ENCODE measurements around the gene CPS1.

Gene CPS1

GRCh38 chr2:210616074-210616473, 59.7 kb downstream of the CPS1 start:
- no peak overlapping the region for H3K4me3 Mint-ChIP-seq
- H3K36me3 Mint-ChIP-seq (ENCODE audit: low read depth), result no peaks in the 10 kb centered on the region
- no peaks in the 10 kb centered on the region for H3K4me1 Mint-ChIP-seq (ENCODE audit: low read depth)
- peaks cover 4% of the 10 kb centered on the region for H3K9me3 Mint-ChIP-seq
- no peaks in the 10 kb centered on the region for H3K27me3 Mint-ChIP-seq
- no peak overlapping the region for H3K27ac Mint-ChIP-seq

GRCh38 chr2:210617318-210617717, 60.9 kb downstream of the CPS1 start:
- Mint-ChIP-seq H3K9me3 (peaks cover 4% of the 10 kb centered on the region), H3K27ac (no peak overlapping the region), H3K4me3 (no peak overlapping the region), H3K27me3 (no peaks in the 10 kb centered on the region), H3K36me3 (ENCODE audit: low read depth) (no peaks in the 10 kb centered on the region), H3K4me1 (ENCODE audit: low read depth) (no peaks in the 10 kb centered on the region)

- Mint-ChIP-seq H3K9me3 (peaks cover 4% of the 10 kb centered on the region), H3K4me3 (no peak overlapping the region), H3K4me1 (ENCODE audit: low read depth) (no peaks in the 10 kb centered on the region), H3K27me3 (no peaks in the 10 kb centered on the region), H3K27ac (no peak overlapping the region), H3K36me3 (ENCODE audit: low read depth) (no peaks in the 10 kb centered on the region)
Observed at GRCh38 chr2:210617732-210618330, 61.4 kb downstream of the CPS1 start.

- Mint-ChIP-seq H3K36me3 (ENCODE audit: low read depth) (no peaks in the 10 kb centered on the region), H3K27ac (no peak overlapping the region), H3K4me3 (no peak overlapping the region), H3K27me3 (no peaks in the 10 kb centered on the region), H3K4me1 (ENCODE audit: low read depth) (no peaks in the 10 kb centered on the region), H3K9me3 (no peaks in the 10 kb centered on the region)
Observed at GRCh38 chr2:210620456-210620855, 64.1 kb downstream of the CPS1 start.

- H3K9me3 Mint-ChIP-seq, result no peaks in the 10 kb centered on the region
- H3K4me1 Mint-ChIP-seq (ENCODE audit: low read depth), result no peaks in the 10 kb centered on the region
- H3K4me3 Mint-ChIP-seq, result no peak overlapping the region
- no peak overlapping the region for H3K27ac Mint-ChIP-seq
- no peaks in the 10 kb centered on the region for H3K36me3 Mint-ChIP-seq (ENCODE audit: low read depth)
- no peaks in the 10 kb centered on the region for H3K27me3 Mint-ChIP-seq
Observed at GRCh38 chr2:210623506-210623905, 67.1 kb downstream of the CPS1 start.

GRCh38 chr2:210626849-210627248, 70.5 kb downstream of the CPS1 start:
- H3K36me3 Mint-ChIP-seq (ENCODE audit: low read depth), result no peaks in the 10 kb centered on the region
- no peaks in the 10 kb centered on the region for H3K4me1 Mint-ChIP-seq (ENCODE audit: low read depth)
- H3K27ac Mint-ChIP-seq, result no peak overlapping the region
- peaks cover 4% of the 10 kb centered on the region for H3K27me3 Mint-ChIP-seq
- H3K4me3 Mint-ChIP-seq, result no peak overlapping the region
- no peaks in the 10 kb centered on the region for H3K9me3 Mint-ChIP-seq

GRCh38 chr2:210630873-210631560, 74.6 kb downstream of the CPS1 start:
- peaks cover 4% of the 10 kb centered on the region for H3K27me3 Mint-ChIP-seq
- H3K4me3 Mint-ChIP-seq, result no peak overlapping the region
- no peak overlapping the region for H3K27ac Mint-ChIP-seq
- H3K9me3 Mint-ChIP-seq, result no peaks in the 10 kb centered on the region
- H3K4me1 Mint-ChIP-seq (ENCODE audit: low read depth), result no peaks in the 10 kb centered on the region
- no peaks in the 10 kb centered on the region for H3K36me3 Mint-ChIP-seq (ENCODE audit: low read depth)

- Mint-ChIP-seq H3K27me3 (peaks cover 4% of the 10 kb centered on the region), H3K9me3 (no peaks in the 10 kb centered on the region), H3K4me3 (no peak overlapping the region), H3K27ac (no peak overlapping the region), H3K36me3 (ENCODE audit: low read depth) (no peaks in the 10 kb centered on the region), H3K4me1 (ENCODE audit: low read depth) (no peaks in the 10 kb centered on the region)
Observed at GRCh38 chr2:210633699-210634098, 77.3 kb downstream of the CPS1 start.

- Mint-ChIP-seq H3K36me3 (ENCODE audit: low read depth) (no peaks in the 10 kb centered on the region), H3K27me3 (peaks cover 4% of the 10 kb centered on the region), H3K4me1 (ENCODE audit: low read depth) (no peaks in the 10 kb centered on the region), H3K27ac (no peak overlapping the region), H3K9me3 (no peaks in the 10 kb centered on the region), H3K4me3 (no peak overlapping the region)
Observed at GRCh38 chr2:210635257-210635656, 78.9 kb downstream of the CPS1 start.

GRCh38 chr2:210642333-210642732, 85.9 kb downstream of the CPS1 start:
- no peaks in the 10 kb centered on the region for H3K4me1 Mint-ChIP-seq (ENCODE audit: low read depth)
- H3K4me3 Mint-ChIP-seq, result no peak overlapping the region
- H3K9me3 Mint-ChIP-seq, result no peaks in the 10 kb centered on the region
- H3K27ac Mint-ChIP-seq, result no peak overlapping the region
- H3K36me3 Mint-ChIP-seq (ENCODE audit: low read depth), result no peaks in the 10 kb centered on the region
- H3K27me3 Mint-ChIP-seq, result no peaks in the 10 kb centered on the region

GRCh38 chr2:210647151-210647550, 90.8 kb downstream of the CPS1 start:
- Mint-ChIP-seq H3K27ac (no peak overlapping the region), H3K9me3 (no peaks in the 10 kb centered on the region), H3K4me3 (no peak overlapping the region), H3K27me3 (no peaks in the 10 kb centered on the region), H3K4me1 (ENCODE audit: low read depth) (no peaks in the 10 kb centered on the region), H3K36me3 (ENCODE audit: low read depth) (no peaks in the 10 kb centered on the region)

- Mint-ChIP-seq H3K4me3 (no peak overlapping the region), H3K27ac (no peak overlapping the region), H3K36me3 (ENCODE audit: low read depth) (no peaks in the 10 kb centered on the region), H3K27me3 (no peaks in the 10 kb centered on the region), H3K9me3 (no peaks in the 10 kb centered on the region), H3K4me1 (ENCODE audit: low read depth) (no peaks in the 10 kb centered on the region)
Observed at GRCh38 chr2:210654091-210654490, 97.7 kb downstream of the CPS1 start.

- no peaks in the 10 kb centered on the region for H3K27me3 Mint-ChIP-seq
- no peaks in the 10 kb centered on the region for H3K4me1 Mint-ChIP-seq (ENCODE audit: low read depth)
- H3K4me3 Mint-ChIP-seq, result no peak overlapping the region
- no peak overlapping the region for H3K27ac Mint-ChIP-seq
- H3K9me3 Mint-ChIP-seq, result peaks cover 7% of the 10 kb centered on the region
- no peaks in the 10 kb centered on the region for H3K36me3 Mint-ChIP-seq (ENCODE audit: low read depth)
Observed at GRCh38 chr2:210655229-210655975, 99.0 kb downstream of the CPS1 start.

GRCh38 chr2:210657874-210658273, 101.5 kb downstream of the CPS1 start:
- H3K4me3 Mint-ChIP-seq, result no peak overlapping the region
- no peak overlapping the region for H3K27ac Mint-ChIP-seq
- H3K27me3 Mint-ChIP-seq, result no peaks in the 10 kb centered on the region
- no peaks in the 10 kb centered on the region for H3K36me3 Mint-ChIP-seq (ENCODE audit: low read depth)
- H3K4me1 Mint-ChIP-seq (ENCODE audit: low read depth), result no peaks in the 10 kb centered on the region
- peaks cover 12% of the 10 kb centered on the region for H3K9me3 Mint-ChIP-seq

- no peaks in the 10 kb centered on the region for H3K4me1 Mint-ChIP-seq (ENCODE audit: low read depth)
- H3K9me3 Mint-ChIP-seq, result peaks cover 12% of the 10 kb centered on the region
- no peak overlapping the region for H3K4me3 Mint-ChIP-seq
- no peak overlapping the region for H3K27ac Mint-ChIP-seq
- H3K27me3 Mint-ChIP-seq, result no peaks in the 10 kb centered on the region
- H3K36me3 Mint-ChIP-seq (ENCODE audit: low read depth), result no peaks in the 10 kb centered on the region
Observed at GRCh38 chr2:210660751-210661150, 104.4 kb downstream of the CPS1 start.
